ENCODE measurements around the gene CYP46A1.

Gene CYP46A1

DNA sequence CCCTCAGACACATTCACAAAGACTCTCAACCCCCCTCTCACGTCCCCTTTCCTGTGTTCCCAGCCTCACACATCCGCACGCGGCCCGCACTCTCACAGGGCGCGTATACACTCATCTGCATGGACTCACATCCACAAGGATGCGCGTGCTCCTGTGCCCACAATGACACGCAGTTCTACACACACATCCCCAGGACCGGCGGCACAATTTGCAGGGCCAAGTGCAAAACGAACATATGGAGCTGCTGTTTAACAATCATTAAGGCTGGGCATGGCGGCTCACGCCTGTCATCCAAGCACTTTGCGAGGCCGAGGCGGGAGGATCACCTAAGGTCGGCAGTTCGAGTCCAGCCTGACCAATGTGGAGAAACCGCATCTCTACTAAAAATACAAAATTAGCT, 72.7 kb downstream of the CYP46A1 start:
- no peak for TF ChIP-seq FOXP2 (optimal IDR thresholded peaks at IDR 0.05; ENCODE audit: borderline replicate concordance, extremely low read depth, extremely low read length, insufficient read depth)
- no peak for TF ChIP-seq SIN3A (IDR thresholded peaks at IDR 0.05; ENCODE audit: borderline replicate concordance, insufficient read depth, low read length)
- no peak for TF ChIP-seq POLR2AphosphoS5 (IDR thresholded peaks at IDR 0.05; ENCODE audit: low read depth, low read length)
- TF ChIP-seq, protein P1, sequence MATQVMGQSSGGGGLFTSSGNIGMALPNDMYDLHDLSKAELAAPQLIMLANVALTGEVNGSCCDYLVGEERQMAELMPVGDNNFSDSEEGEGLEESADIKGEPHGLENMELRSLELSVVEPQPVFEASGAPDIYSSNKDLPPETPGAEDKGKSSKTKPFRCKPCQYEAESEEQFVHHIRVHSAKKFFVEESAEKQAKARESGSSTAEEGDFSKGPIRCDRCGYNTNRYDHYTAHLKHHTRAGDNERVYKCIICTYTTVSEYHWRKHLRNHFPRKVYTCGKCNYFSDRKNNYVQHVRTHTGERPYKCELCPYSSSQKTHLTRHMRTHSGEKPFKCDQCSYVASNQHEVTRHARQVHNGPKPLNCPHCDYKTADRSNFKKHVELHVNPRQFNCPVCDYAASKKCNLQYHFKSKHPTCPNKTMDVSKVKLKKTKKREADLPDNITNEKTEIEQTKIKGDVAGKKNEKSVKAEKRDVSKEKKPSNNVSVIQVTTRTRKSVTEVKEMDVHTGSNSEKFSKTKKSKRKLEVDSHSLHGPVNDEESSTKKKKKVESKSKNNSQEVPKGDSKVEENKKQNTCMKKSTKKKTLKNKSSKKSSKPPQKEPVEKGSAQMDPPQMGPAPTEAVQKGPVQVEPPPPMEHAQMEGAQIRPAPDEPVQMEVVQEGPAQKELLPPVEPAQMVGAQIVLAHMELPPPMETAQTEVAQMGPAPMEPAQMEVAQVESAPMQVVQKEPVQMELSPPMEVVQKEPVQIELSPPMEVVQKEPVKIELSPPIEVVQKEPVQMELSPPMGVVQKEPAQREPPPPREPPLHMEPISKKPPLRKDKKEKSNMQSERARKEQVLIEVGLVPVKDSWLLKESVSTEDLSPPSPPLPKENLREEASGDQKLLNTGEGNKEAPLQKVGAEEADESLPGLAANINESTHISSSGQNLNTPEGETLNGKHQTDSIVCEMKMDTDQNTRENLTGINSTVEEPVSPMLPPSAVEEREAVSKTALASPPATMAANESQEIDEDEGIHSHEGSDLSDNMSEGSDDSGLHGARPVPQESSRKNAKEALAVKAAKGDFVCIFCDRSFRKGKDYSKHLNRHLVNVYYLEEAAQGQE (IDR thresholded peaks at IDR 0.05; ENCODE audit: insufficient read depth in 1 of 2, low read depth in 2 of 2, low read length in 2 of 2) = no peak
- no peak for TF ChIP-seq TAF1 (IDR thresholded peaks at IDR 0.05; ENCODE audit: borderline replicate concordance, insufficient read depth, low read length)

DNA sequence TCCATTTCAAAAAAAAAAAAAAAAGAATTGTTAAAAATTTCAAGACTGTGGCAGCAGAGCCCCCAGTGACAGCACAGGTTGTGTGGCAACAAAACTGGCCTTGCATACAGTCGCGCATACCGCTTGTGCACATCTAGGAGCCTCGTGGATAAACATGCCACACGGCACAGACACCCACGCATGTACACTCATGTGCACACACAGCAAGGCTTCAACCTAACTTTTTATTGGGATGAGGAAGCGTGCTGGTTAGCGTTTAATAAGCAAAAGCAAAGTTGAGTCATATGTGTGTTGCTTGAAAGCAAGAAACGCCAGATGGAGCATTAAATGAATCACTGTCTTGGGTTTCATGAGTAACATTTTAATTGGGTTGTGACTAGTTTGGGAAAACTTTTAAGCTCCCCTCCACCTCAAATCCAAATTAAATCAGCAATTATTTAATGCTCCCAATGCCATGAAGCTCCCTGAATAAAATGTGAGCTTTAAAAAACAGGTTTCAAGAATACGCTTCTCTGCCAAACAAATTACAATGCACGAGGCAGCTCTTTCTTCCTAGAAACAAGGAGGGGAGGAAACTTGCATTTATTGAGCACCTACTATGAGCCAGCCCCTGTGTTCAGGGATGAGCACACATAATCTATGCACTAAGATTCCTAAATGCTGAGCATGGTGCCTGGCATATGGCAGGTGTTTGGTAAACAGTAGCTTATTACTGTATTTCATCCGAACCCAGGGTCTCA, 73.4 kb downstream of the CYP46A1 start:
- TF ChIP-seq POLR2AphosphoS5 (IDR thresholded peaks at IDR 0.05; ENCODE audit: low read depth, low read length) (no peak), TAF1 (IDR thresholded peaks at IDR 0.05; ENCODE audit: borderline replicate concordance, insufficient read depth, low read length) (no peak), SIN3A (IDR thresholded peaks at IDR 0.05; ENCODE audit: borderline replicate concordance, insufficient read depth, low read length) (no peak), FOXP2 (optimal IDR thresholded peaks at IDR 0.05; ENCODE audit: borderline replicate concordance, extremely low read depth, extremely low read length, insufficient read depth) (no peak)
- TF ChIP-seq, protein P1 (IDR thresholded peaks at IDR 0.05; ENCODE audit: insufficient read depth in 1 of 2, low read depth in 2 of 2, low read length in 2 of 2) = no peak

DNA sequence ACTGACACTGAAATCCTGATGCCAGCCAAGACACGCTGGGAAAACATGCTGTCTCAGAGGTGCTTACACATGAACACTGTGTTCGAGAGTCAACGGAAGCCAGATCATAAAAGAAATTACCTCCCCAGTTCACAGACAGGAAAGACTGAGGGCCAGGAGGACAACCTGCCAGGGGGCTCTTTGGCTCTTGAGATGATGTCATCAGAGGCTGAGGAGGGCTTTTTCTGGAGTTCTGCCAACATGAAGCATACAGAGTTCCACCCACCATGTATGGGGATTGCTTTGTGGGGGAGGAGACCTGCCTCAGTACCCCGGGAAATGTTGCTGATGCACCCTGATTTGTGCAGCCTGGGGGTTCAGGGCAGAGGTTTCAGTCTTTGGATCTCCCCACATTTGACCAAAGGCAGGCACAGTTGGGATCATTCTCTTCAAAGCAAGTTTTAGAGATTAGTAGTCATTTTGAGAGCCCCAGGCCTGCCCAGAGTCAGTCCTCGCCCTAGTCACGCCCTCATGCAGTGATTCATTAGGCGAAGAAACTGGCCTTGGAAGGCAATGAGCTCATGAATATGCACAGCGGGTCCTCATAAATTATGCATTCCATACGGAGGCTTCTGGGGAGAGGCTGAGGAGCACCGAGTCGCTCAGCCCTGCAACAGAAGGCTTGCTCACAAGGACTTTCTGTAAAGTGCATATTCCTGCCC, 74.2 kb downstream of the CYP46A1 start:
- TF ChIP-seq, protein P1 (IDR thresholded peaks at IDR 0.05; ENCODE audit: insufficient read depth in 1 of 2, low read depth in 2 of 2, low read length in 2 of 2) = no peak
- TF ChIP-seq POLR2AphosphoS5 (IDR thresholded peaks at IDR 0.05; ENCODE audit: low read depth, low read length) (no peak), SIN3A (IDR thresholded peaks at IDR 0.05; ENCODE audit: borderline replicate concordance, insufficient read depth, low read length) (no peak), TAF1 (IDR thresholded peaks at IDR 0.05; ENCODE audit: borderline replicate concordance, insufficient read depth, low read length) (no peak), FOXP2 (optimal IDR thresholded peaks at IDR 0.05; ENCODE audit: borderline replicate concordance, extremely low read depth, extremely low read length, insufficient read depth) (no peak)

- TF ChIP-seq TAF1 (IDR thresholded peaks at IDR 0.05; ENCODE audit: borderline replicate concordance, insufficient read depth, low read length) = no peak
- TF ChIP-seq POLR2AphosphoS5 (IDR thresholded peaks at IDR 0.05; ENCODE audit: low read depth, low read length) = no peak
- TF ChIP-seq SIN3A (IDR thresholded peaks at IDR 0.05; ENCODE audit: borderline replicate concordance, insufficient read depth, low read length) = no peak
- TF ChIP-seq, protein P1 (IDR thresholded peaks at IDR 0.05; ENCODE audit: insufficient read depth in 1 of 2, low read depth in 2 of 2, low read length in 2 of 2) = no peak
- TF ChIP-seq FOXP2 (optimal IDR thresholded peaks at IDR 0.05; ENCODE audit: borderline replicate concordance, extremely low read depth, extremely low read length, insufficient read depth) = no peak
Measured at GRCh38 chr14:99758872-99759545, 74.9 kb downstream of the CYP46A1 start.
